Measurements from ENCODE around the gene HOXA5. TPM values are rescaled to one million over a fixed set of nuclear protein-coding genes. Genes with fewer than 3 reads are reported as not detected.

HOXA5 gene
- total and polyA plus RNA-seq, 2 of the 8 experiments (the other 6 are each of a cell fraction or from before 2014, with no cell fraction given) = not detected

GRCh38 chr7:27162561-27163287 lies 19.2 kb upstream of the HOXA5 start:
- no peak overlapping the region for H4K91ac ChIP-seq (replicated peaks; ENCODE audit: insufficient read length, low read length)
- no peak overlapping the region for H3K4me3 ChIP-seq (ENCODE audit: extremely low read depth in 1 of 4, insufficient read depth in 2 of 4, low read depth in 3 of 4, low read length in 4 of 4)
- no peak overlapping the region for H2BK120ac ChIP-seq (replicated peaks; ENCODE audit: low read depth, low read length)
- no peak overlapping the region for H2BK12ac ChIP-seq (ENCODE audit: low read depth, low read length)
- H3K79me1 ChIP-seq (ENCODE audit: low read depth, low read length) = no peaks in the 10 kb centered on the region
- FAIRE-seq = no peak
- no peak overlapping the region for H3K4ac ChIP-seq (replicated peaks; ENCODE audit: insufficient read length, low read depth, low read length)
- H3K27ac ChIP-seq (ENCODE audit: low read depth, low read length) = no peak overlapping the region
- WGBS, 2 experiments (ENCODE audit: extremely low coverage in 1 of 2, insufficient coverage in 1 of 2, insufficient read length in 1 of 2, insufficient replicate concordance in 2 of 2, low coverage in 1 of 2, low lambda C conversion rate in 2 of 2, missing lambda C conversion rate in 1 of 2) = 66% methylated on average over 7 of the region's 7 CpGs; no CpG with 5 or more reads in 1 of the 2 experiments
- H4K8ac ChIP-seq (ENCODE audit: extremely low read depth, insufficient read depth, low read length) = no peak overlapping the region
- H2BK20ac ChIP-seq (ENCODE audit: low read length) = no peak overlapping the region
- no peak overlapping the region for H3K23ac ChIP-seq (ENCODE audit: insufficient read length)
- no peak overlapping the region for H4K5ac ChIP-seq (ENCODE audit: insufficient read length, low read depth, low read length)
- H2AFZ ChIP-seq (ENCODE audit: low read length) = no peak overlapping the region
- peaks cover 0 to 6% of the 10 kb centered on the region in 2 experiments; a peak in 1 of 4 replicates for H3K9me3 ChIP-seq (ENCODE audit: insufficient read depth in 2 of 2, low read depth in 1 of 2, low read length in 1 of 2)
- no peak overlapping the region for H3K56ac ChIP-seq (replicated peaks; ENCODE audit: insufficient read length, low read depth, low read length)
- ChIA-PET POLR2A (ENCODE audit: partially characterized antibody) (no interaction called here), CTCF (ENCODE audit: partially characterized antibody) (interaction anchor here (0.8 to 4.4 kb wide), 14 partner anchors 10 to 793 kb away, joined by 3 to 80 read pairs (median 6); partner anchors contain the start of genes HOXA3, HOXA5 and HOXA6)
- no peaks in the 10 kb centered on the region for H3K23me2 ChIP-seq (ENCODE audit: low read depth, low read length)
- no peaks in the 10 kb centered on the region; a peak in 4 of 7 replicates for H3K4me1 ChIP-seq (replicated peaks in 1 of 4; ENCODE audit: control insufficient read depth in 3 of 4, insufficient read depth in 4 of 4, low read length in 3 of 4)
- no peak overlapping the region for H2BK15ac ChIP-seq (ENCODE audit: low read length)
- TF ChIP-seq CHD1 (IDR thresholded peaks at IDR 0.05; ENCODE audit: low read depth, low read length) (no peak), POLR2AphosphoS5 (IDR thresholded peaks at IDR 0.05; ENCODE audit: low read depth, low read length) (no peak), RBBP5 (IDR thresholded peaks at IDR 0.05; ENCODE audit: borderline replicate concordance, low read depth, low read length) (no peak), KDM4A (IDR thresholded peaks at IDR 0.05; ENCODE audit: low read depth, low read length, severe bottlenecking) (no peak), RNF2 (IDR thresholded peaks at IDR 0.05; ENCODE audit: borderline replicate concordance, low read depth, low read length, missing control alignments, poor library complexity, severe bottlenecking) (no peak), TCF12 (IDR thresholded peaks at IDR 0.05; ENCODE audit: low read depth, low read length) (no peak), GTF2F1 (IDR thresholded peaks at IDR 0.05; ENCODE audit: borderline replicate concordance, low read depth, low read length) (no peak), HDAC2 (IDR thresholded peaks at IDR 0.05; ENCODE audit: borderline replicate concordance in 1 of 2, low read depth in 2 of 2, low read length in 2 of 2) (no peak), ASH2L (IDR thresholded peaks at IDR 0.05; ENCODE audit: low read length) (no peak)
- H4K20me1 ChIP-seq (replicated peaks in 1 of 2; ENCODE audit: control insufficient read depth in 1 of 2, insufficient read depth in 2 of 2, low read length in 2 of 2) = peaks cover 16 to 24% of the 10 kb centered on the region in 2 experiments
- H3K27me3 ChIP-seq (replicated peaks in 1 of 4; ENCODE audit: control insufficient read depth in 3 of 4, extremely low read depth in 1 of 4, insufficient read depth in 3 of 4, low read length in 3 of 4) = peaks cover 98 to 100% (median 99%) of the 10 kb centered on the region in 4 experiments
- no peak overlapping the region for H2AK5ac ChIP-seq (ENCODE audit: low read depth, low read length)
- H3K79me2 ChIP-seq (ENCODE audit: control insufficient read depth in 1 of 2, insufficient read depth in 2 of 2, low read length in 2 of 2) = no peaks in the 10 kb centered on the region
- H3K18ac ChIP-seq (ENCODE audit: extremely low read depth, low read length) = no peak overlapping the region
- H3K36me3 ChIP-seq (ENCODE audit: control insufficient read depth in 2 of 4, insufficient read depth in 4 of 4, low read length in 3 of 4) = peaks cover 0 to 21% (median 0%) of the 10 kb centered on the region in 4 experiments; a peak in 1 of 8 replicates
- no peak overlapping the region for H2BK5ac ChIP-seq (ENCODE audit: low read depth, low read length)
- DNase-seq (ENCODE audit: low read depth in 1 of 2, low spot score in 2 of 2) = no peak
- no peak overlapping the region for H3K14ac ChIP-seq (ENCODE audit: insufficient read length)
- H3K9ac ChIP-seq (replicated peaks in 1 of 4; ENCODE audit: extremely low read depth in 1 of 4, low read depth in 3 of 4, low read length in 3 of 4) = no peak overlapping the region
- H3K4me2 ChIP-seq (ENCODE audit: insufficient read depth in 1 of 2, low read depth in 2 of 2, low read length in 2 of 2) = no peak overlapping the region
